Right lobe of liver (tissue), 4 donors: ENCODE results near the gene HNRNPC.

Experiments used
- CTCF ChIP-seq, 4 donors: fragments of 200-600 bp in 3 of 4; fragments of 450-650 bp in 1 of 4; IDR thresholded peaks; one replicate each; pipeline versions ENCODE4 v1.5.1 to v1.8.0; 2016 to 2022; ENCODE audit warnings: antibody characterized with exemption in 4 of 4, mild to moderate bottlenecking in 2 of 4
- POLR2A ChIP-seq: fragments of 450-650 bp; IDR thresholded peaks from one replicate; pipeline ENCODE4 v1.6.1; 2017; ENCODE audit warnings: antibody characterized with exemption, mild to moderate bottlenecking
- donor health status: DM: no; HTN: no; CAD: no.
- donor health status: DM: no; HTN: no; CAD: no.
- donor health status: DM: no; HTN: yes; CAD: no.

DNA sequence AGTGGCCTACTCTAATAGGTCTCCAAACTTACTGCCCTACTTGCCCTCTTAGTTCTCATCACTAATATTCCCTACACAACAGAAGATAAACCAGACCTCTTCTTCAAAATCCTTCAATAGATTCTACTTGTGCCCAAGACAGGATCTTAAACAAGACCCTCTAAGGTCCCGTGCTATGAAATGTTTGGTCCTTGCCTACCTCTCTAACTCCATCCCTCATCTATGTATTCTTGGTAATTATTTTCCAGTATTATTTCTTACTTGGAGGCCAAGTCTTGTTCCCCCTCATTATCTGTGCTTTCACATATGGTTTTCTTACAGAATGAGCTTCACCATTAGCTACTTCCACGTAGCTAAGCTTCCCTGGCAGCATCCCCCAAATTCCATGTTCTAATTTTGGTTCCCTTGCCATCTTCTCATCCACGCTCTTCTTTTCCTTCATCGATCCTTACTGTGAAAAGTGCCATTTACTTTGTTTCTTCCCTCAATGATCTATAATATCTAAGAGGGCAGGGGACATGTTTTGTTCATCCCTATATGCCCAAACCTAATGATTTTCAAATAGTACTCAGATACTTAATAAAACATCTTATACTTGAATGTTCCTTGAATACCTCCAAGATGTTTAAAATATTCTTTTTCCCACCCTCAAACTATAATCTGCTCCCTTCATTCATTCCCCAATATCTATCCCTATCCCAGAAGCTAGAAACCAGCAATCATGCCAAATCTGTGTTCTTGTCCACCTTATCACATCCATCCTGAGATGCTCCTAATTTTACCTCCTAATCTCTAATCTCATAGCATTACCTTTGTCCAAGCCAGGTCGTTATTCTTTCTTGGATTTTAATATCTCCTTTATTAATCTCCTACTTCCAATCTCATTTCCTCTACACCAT, 10.1 kb downstream of the HNRNPC start:
- TF ChIP-seq POLR2A (no peak), CTCF (IDR thresholded peaks at IDR 0.05) (no peak)
